Gastrocnemius medialis (tissue), 4 donors: ENCODE measurements around the gene ZNF79. TPM values are rescaled to one million over a fixed set of nuclear protein-coding genes. Genes with fewer than 3 reads are reported as not detected.
A peak's percentile ranks its signal among the peaks of the same experiment; 100 is the strongest.

ENCODE experiments used
- ATAC-seq, 2 donors: fragments of 150-250 bp; one replicate each; pipeline ENCODE4 v1.9.1; 2016
- DNase-seq, 2 donors: peaks; one replicate each; pipeline ENCODE4 v3.0.0-alpha.2; 2019
- H3K27ac ChIP-seq, 4 donors: fragments of 200-600 bp; sonication (generic); 1 replicate in 1 of 4; 2 replicates in 3 of 4; pipeline ENCODE4 v1.5.1; 2016 to 2018; ENCODE audit warnings: mild to moderate bottlenecking in 2 of 4, moderate library complexity in 1 of 4
- H3K27me3 ChIP-seq, 3 donors: fragments of 200-600 bp; sonication (generic) in 2 of 3; 1 replicate in 1 of 3; 2 replicates in 2 of 3; pipeline versions ENCODE4 v1.5.1 to v1.6.0; 2016 to 2019; ENCODE audit warnings: mild to moderate bottlenecking in 1 of 3, moderate library complexity in 1 of 3
- H3K36me3 ChIP-seq, 2 donors: fragments of 200-600 bp; sonication (generic) in 1 of 2; one replicate each; pipeline ENCODE4 v1.5.1; 2017 to 2018
- H3K4me1 ChIP-seq, 2 donors: fragments of 200-600 bp; sonication (generic) in 1 of 2; one replicate each; pipeline ENCODE4 v1.5.1; 2016 to 2017; ENCODE audit warnings: mild to moderate bottlenecking in 2 of 2
- H3K4me3 ChIP-seq, 4 donors: fragments of 200-600 bp; sonication (generic) in 3 of 4; 1 replicate in 1 of 4; 2 replicates in 3 of 4; pipeline ENCODE4 v1.5.1; 2016 to 2019; ENCODE audit warnings: mild to moderate bottlenecking in 2 of 4
- H3K9me3 ChIP-seq, 3 donors: fragments of 200-600 bp; sonication (generic) in 2 of 3; 1 replicate in 1 of 3; 2 replicates in 2 of 3; pipeline ENCODE4 v1.5.1; 2016 to 2019
- CTCF ChIP-seq, 5 experiments: fragments of 450-650 bp in 3 of 5; fragments of 200-600 bp in 2 of 5; sonication (generic) in 2 of 5; IDR thresholded peaks in 4 of 5; conservative IDR thresholded peaks in 1 of 5; 1 replicate in 4 of 5; 2 replicates in 1 of 5; pipeline ENCODE4 v1.5.1; 2016 to 2019; ENCODE audit warnings: antibody characterized with exemption in 5 of 5, mild to moderate bottlenecking in 3 of 5, moderate library complexity in 3 of 5
- POLR2A ChIP-seq, 2 donors: fragments of 450-650 bp; IDR thresholded peaks; one replicate each; pipeline ENCODE4 v1.6.1; 2017; ENCODE audit warnings: antibody characterized with exemption in 2 of 2, mild to moderate bottlenecking in 2 of 2, moderate library complexity in 2 of 2
- in situ Hi-C, 4 donors: fragments of 200-750 bp; cut with MboI; loops; one replicate each; pipeline versions ENCODE4 v1.15.0 to v1.8.0; 2017; ENCODE audit warnings: low sequenced_read_pairs in 4 of 4
- intact Hi-C: fragments of 100-400 bp; cut with DNase I; formaldehyde crosslinking; loops from one replicate; pipeline ENCODE4 v1.15.1; 2023; ENCODE audit warnings: low total_unique reads
- total RNA-seq, 4 donors: library from RNA; depleted of rRNA; stranded (reverse); fragments of >200 nt; gene quantifications; one replicate each; pipeline versions ENCODE4 v1.1.0 to v1.2.3, GENCODE V29; 2016

The ZNF79 gene
- total RNA-seq, 4 donors from 2014 or later = 3.9 to 9.3 (median 6.4) TPM

GRCh38 chr9:127421057-127421456 is 3.1 kb upstream of the ZNF79 start:
- Histone ChIP-seq H3K36me3 (no peaks in the 10 kb centered on the region), H3K4me3 (no peak overlapping the region), H3K4me1 (peaks cover 24 to 26% of the 10 kb centered on the region in 2 donors), H3K27ac (no peak overlapping the region), H3K9me3 (no peaks in the 10 kb centered on the region), H3K27me3 (no peaks in the 10 kb centered on the region)
- in situ Hi-C loops (loop anchor here in 1 of 4 donors (25.0 kb wide), 1 partner anchor 484 kb away; no protein-coding TSS in a partner anchor), intact Hi-C loops (no loop called here)
- no peak for ATAC-seq
- no peak for TF ChIP-seq CTCF (IDR thresholded peaks at IDR 0.05 in 4 of 5, conservative IDR thresholded peaks at IDR 0.05 in 1 of 5)
- no peak for TF ChIP-seq POLR2A (IDR thresholded peaks at IDR 0.05)
- no peak for DNase-seq

- DNase-seq = no peak
- Histone ChIP-seq H3K27me3 (no peaks in the 10 kb centered on the region), H3K4me3 (peak overlapping the region in 2 of 4 donors; percentile 84 to 92), H3K4me1 (peaks cover 34 to 36% of the 10 kb centered on the region in 2 donors), H3K27ac (peak overlapping the region in 3 of 4 donors; percentile 91 to 97 (median 96)), H3K36me3 (no peaks in the 10 kb centered on the region), H3K9me3 (no peaks in the 10 kb centered on the region)
- intact Hi-C loops (no loop called here), in situ Hi-C loops (loop anchor here in 1 of 4 donors (25.0 kb wide), 1 partner anchor 485 kb away; no protein-coding TSS in a partner anchor)
- ATAC-seq = no peak
- no peak for TF ChIP-seq CTCF (IDR thresholded peaks at IDR 0.05 in 4 of 5, conservative IDR thresholded peaks at IDR 0.05 in 1 of 5)
- TF ChIP-seq POLR2A (IDR thresholded peaks at IDR 0.05) = no peak
Measured at GRCh38 chr9:127422133-127422782, 1.9 kb upstream of the ZNF79 start.

GRCh38 chr9:127422787-127423186 is 1.4 kb upstream of the ZNF79 start:
- no peak for DNase-seq
- Histone ChIP-seq H3K36me3 (no peaks in the 10 kb centered on the region), H3K9me3 (no peaks in the 10 kb centered on the region), H3K4me1 (peaks cover 34 to 36% of the 10 kb centered on the region in 2 donors), H3K27me3 (no peaks in the 10 kb centered on the region), H3K27ac (peak overlapping the region; percentile 91 to 97 (median 95)), H3K4me3 (peak overlapping the region; percentile 84 to 98 (median 92))
- in situ Hi-C loops (loop anchor here in 1 of 4 donors (25.0 kb wide), 1 partner anchor 485 kb away; no protein-coding TSS in a partner anchor), intact Hi-C loops (no loop called here)
- no peak for ATAC-seq
- TF ChIP-seq POLR2A (IDR thresholded peaks at IDR 0.05) = no peak
- no peak for TF ChIP-seq CTCF (IDR thresholded peaks at IDR 0.05 in 4 of 5, conservative IDR thresholded peaks at IDR 0.05 in 1 of 5)

GRCh38 chr9:127423476-127423933 is 677 bp upstream of the ZNF79 start:
- Histone ChIP-seq H3K36me3 (peaks cover 0 to 1% of the 10 kb centered on the region in 2 donors), H3K4me1 (peaks cover 34 to 36% of the 10 kb centered on the region in 2 donors), H3K4me3 (peak overlapping the region; percentile 84 to 98 (median 92)), H3K27me3 (no peaks in the 10 kb centered on the region), H3K27ac (peak overlapping the region; percentile 91 to 97 (median 95)), H3K9me3 (no peaks in the 10 kb centered on the region)
- in situ Hi-C loops = loop anchor here in 1 of 4 donors (25.0 kb wide), 1 partner anchor 486 kb away; no protein-coding TSS in a partner anchor
- TF ChIP-seq POLR2A (IDR thresholded peaks at IDR 0.05) = no peak
- no peak for TF ChIP-seq CTCF (IDR thresholded peaks at IDR 0.05 in 4 of 5, conservative IDR thresholded peaks at IDR 0.05 in 1 of 5)
- intact Hi-C loops = no loop called here
- peak in 1 of 2 donors; percentile 3 for ATAC-seq
- DNase-seq = no peak
